ENCODE measurements around the gene CHN1. TPM values are rescaled to one million over a fixed set of nuclear protein-coding genes. Genes with fewer than 3 reads are reported as not detected.

CHN1 gene
- total RNA-seq, 4 donors from 2014 or later, result 11.8 to 56.7 (median 18.1) TPM

DNA sequence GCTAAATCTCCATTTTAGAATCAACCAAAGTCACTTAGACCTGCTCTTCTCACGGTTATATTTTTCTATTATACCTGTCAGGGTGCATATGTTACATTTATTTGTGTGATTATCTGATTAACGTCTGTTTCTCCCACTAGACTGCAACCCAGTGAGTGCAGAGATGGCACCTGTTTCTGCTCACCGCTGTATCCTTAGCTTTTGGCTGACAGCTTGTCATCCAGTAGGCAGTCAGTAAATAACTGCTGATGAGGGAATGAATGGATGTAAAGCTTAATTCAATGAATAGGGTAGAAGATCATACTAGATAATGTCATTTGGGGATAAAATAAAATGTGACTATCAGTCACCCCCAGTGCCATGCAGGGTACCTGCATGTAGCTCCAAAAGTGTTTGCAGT lies 234.0 kb downstream of the CHN1 start:
- H3K36me3 ChIP-seq, result no peaks in the 10 kb centered on the region
- H3K27me3 ChIP-seq, result no peaks in the 10 kb centered on the region
- no peaks in the 10 kb centered on the region for H3K4me1 ChIP-seq
- intact Hi-C loops (cut with DNase I; ENCODE audit: low total_unique reads), result no loop called here
- no peak overlapping the region for H3K4me3 ChIP-seq
- H3K9me3 ChIP-seq, result no peaks in the 10 kb centered on the region
- H3K27ac ChIP-seq, result no peak overlapping the region
- TF ChIP-seq, protein P1, sequence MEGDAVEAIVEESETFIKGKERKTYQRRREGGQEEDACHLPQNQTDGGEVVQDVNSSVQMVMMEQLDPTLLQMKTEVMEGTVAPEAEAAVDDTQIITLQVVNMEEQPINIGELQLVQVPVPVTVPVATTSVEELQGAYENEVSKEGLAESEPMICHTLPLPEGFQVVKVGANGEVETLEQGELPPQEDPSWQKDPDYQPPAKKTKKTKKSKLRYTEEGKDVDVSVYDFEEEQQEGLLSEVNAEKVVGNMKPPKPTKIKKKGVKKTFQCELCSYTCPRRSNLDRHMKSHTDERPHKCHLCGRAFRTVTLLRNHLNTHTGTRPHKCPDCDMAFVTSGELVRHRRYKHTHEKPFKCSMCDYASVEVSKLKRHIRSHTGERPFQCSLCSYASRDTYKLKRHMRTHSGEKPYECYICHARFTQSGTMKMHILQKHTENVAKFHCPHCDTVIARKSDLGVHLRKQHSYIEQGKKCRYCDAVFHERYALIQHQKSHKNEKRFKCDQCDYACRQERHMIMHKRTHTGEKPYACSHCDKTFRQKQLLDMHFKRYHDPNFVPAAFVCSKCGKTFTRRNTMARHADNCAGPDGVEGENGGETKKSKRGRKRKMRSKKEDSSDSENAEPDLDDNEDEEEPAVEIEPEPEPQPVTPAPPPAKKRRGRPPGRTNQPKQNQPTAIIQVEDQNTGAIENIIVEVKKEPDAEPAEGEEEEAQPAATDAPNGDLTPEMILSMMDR (IDR thresholded peaks at IDR 0.05), result no peak
- no peak for TF ChIP-seq POLR2A (IDR thresholded peaks at IDR 0.05)
- no peak for DNase-seq

DNA sequence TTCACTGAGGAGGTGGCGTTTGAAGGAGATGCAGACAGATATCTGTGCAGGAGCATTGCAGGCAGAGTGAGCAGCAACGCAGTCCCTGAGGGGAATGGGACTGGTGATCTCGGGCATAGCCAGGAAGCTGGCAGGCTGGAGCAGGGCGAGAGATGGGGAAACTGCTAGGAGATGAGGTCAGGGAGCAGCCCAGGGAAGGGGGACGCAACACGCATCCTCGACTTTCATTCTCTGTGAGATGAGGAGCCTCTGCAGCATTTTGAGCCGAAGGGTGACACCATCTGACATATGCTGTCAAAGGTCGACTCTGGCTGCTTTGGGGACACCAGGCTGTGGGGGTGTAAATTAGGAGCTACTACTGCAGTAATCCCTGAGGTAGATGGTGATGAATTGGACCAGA lies 236.6 kb downstream of the CHN1 start:
- no peaks in the 10 kb centered on the region for H3K36me3 ChIP-seq
- H3K9me3 ChIP-seq, result no peaks in the 10 kb centered on the region
- TF ChIP-seq, protein P1 (IDR thresholded peaks at IDR 0.05), result no peak
- no peak for TF ChIP-seq POLR2A (IDR thresholded peaks at IDR 0.05)
- no peak for DNase-seq
- H3K27me3 ChIP-seq, result no peaks in the 10 kb centered on the region
- H3K27ac ChIP-seq, result no peak overlapping the region
- intact Hi-C loops (cut with DNase I; ENCODE audit: low total_unique reads), result no loop called here
- no peak overlapping the region for H3K4me3 ChIP-seq
- no peaks in the 10 kb centered on the region for H3K4me1 ChIP-seq

DNA sequence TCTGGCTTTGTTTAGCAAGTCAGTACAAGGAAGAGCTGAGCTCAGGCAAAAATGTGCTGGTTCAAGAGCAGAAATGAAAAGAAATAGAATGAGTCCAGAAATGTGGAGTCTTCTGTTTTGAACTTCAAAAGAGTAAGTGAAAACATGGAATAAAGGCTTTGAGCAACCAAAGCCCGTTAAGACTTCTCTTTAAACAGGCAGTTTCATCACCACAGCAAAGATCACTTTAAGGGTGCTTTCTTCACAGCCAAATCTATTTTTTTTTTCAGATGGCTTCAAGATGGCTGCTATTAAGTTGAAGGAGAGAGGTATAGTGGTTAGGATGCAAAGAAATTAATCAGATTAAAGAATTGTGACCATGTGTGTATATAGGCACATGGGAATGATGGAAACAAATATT lies 238.9 kb downstream of the CHN1 start:
- Histone ChIP-seq H3K27me3 (no peaks in the 10 kb centered on the region), H3K9me3 (no peaks in the 10 kb centered on the region), H3K4me1 (no peaks in the 10 kb centered on the region), H3K27ac (no peak overlapping the region), H3K4me3 (no peak overlapping the region), H3K36me3 (no peaks in the 10 kb centered on the region)
- TF ChIP-seq, protein P1 (IDR thresholded peaks at IDR 0.05), result no peak
- no peak for TF ChIP-seq POLR2A (IDR thresholded peaks at IDR 0.05)
- DNase-seq, result no peak
- intact Hi-C loops (cut with DNase I; ENCODE audit: low total_unique reads), result no loop called here

DNA sequence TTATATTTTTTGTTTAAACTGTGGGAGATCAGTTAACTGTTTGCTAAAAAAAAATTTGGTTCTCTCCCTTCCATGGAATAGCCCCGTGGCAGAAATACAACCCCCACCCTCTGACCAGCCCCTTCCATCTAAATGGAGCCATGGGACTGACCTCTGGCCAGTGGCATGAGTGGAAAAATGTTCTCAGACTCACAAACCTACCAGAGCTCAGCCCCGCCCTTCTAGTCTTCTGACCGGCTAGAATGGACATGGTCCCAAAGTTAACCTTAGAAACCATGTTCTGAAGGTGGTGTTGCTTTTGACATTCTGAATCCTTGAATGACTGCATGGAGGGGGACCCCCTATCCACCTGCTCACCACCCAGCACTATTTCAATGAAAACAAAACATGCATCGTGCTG lies 239.6 kb downstream of the CHN1 start:
- no peak for DNase-seq
- Histone ChIP-seq H3K4me1 (no peaks in the 10 kb centered on the region), H3K27me3 (no peaks in the 10 kb centered on the region), H3K9me3 (no peaks in the 10 kb centered on the region), H3K36me3 (no peaks in the 10 kb centered on the region), H3K27ac (no peak overlapping the region), H3K4me3 (no peak overlapping the region)
- intact Hi-C loops (cut with DNase I; ENCODE audit: low total_unique reads), result no loop called here
- TF ChIP-seq POLR2A (IDR thresholded peaks at IDR 0.05), result no peak
- TF ChIP-seq, protein P1 (IDR thresholded peaks at IDR 0.05), result no peak

DNA sequence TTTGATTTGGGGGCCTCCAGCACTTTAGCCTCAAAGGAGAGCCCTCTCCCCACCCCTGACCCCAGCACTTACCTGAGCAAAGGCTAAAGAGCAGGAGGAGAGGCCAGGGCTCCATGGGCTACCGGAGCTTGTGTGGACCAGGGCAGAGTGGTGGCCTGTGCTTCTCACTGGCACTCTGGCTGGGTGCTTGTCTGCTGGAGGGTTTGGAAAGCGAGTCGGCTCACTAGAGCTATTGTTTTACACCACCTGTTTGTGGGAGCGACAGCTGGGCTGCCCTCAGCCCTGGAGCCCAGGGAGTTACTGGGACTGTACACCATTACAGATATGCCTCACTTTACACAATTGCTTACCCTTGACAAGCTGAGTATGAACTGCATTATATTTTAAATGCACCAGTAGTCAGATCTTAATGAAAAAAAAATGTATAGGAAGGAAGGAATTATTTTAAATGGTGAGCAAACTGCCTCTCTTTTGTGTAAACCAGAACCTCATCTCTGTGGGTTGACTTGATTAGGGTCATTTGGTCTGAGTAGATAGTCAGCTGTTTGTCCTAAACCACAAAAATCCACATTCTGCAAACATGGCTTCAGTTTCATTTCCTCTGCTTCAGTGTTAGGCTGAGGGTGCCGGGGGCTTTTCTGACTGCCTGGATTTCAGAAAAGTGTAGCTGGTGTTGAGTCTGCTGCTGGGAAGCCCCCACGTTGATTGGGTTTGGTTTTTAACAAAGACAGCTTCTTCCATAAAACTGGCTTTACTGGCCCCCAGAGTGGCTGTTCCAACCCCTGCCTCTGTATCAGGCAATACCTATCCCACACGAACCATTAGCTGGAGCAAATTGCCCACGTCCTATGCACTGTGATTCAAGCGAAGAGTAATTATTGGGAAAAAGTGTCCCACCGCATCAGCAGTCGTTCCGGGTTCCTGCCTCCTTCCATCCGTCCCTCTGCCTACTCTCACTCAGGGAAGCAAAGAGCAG lies 240.6 kb downstream of the CHN1 start, which contains the start of gene CHRNA1:
CHRNA1 (minus strand) TSS at position 193 of the 976 bp plus-strand sequence; CDS start at position 115, 78 bp downstream.
- TF ChIP-seq, protein P1 (IDR thresholded peaks at IDR 0.05), result no peak
- TF ChIP-seq POLR2A (IDR thresholded peaks at IDR 0.05), result no peak
- no peaks in the 10 kb centered on the region for H3K4me1 ChIP-seq
- H3K27me3 ChIP-seq, result no peaks in the 10 kb centered on the region
- H3K27ac ChIP-seq, result no peak within 1 kb of the TSS
- intact Hi-C loops (cut with DNase I; ENCODE audit: low total_unique reads), result no loop called here
- no peaks in the 10 kb centered on the region for H3K36me3 ChIP-seq
- no peaks in the 10 kb centered on the region for H3K9me3 ChIP-seq
- no peak within 1 kb of the TSS for H3K4me3 ChIP-seq
- no peak for DNase-seq
